Pancreas (tissue), 10 donors: ENCODE measurements around the gene RANBP2. TPM values are rescaled to one million over a fixed set of nuclear protein-coding genes. Genes with fewer than 3 reads are reported as not detected.

Experiments
- ATAC-seq, 4 donors: fragments of 200-7000 bp; cut with Tn5 transposase; one replicate each; pipeline versions ENCODE4 v1.8.0 to v1.9.1; 2020; ENCODE audit warnings: mild to moderate bottlenecking in 4 of 4, moderate library complexity in 4 of 4
- DNase-seq, 6 donors: peaks; one replicate each; pipeline ENCODE4 v3.0.0-alpha.2; 2020
- FAIRE-seq: peaks from 2 replicates; lab custom pipeline; 2012; peaks lifted over from hg19 to GRCh38; lab: Jason Lieb, UNC
- H3K27ac ChIP-seq, 4 donors: fragments of 200-600 bp; sonication (generic); 1 replicate in 3 of 4; 2 replicates in 1 of 4; pipeline versions ENCODE4 v1.5.0 to v1.8.0; 2020
- H3K27me3 ChIP-seq, 4 donors: fragments of 200-600 bp; one replicate each; pipeline ENCODE4 v1.8.0; 2021
- H3K36me3 ChIP-seq, 3 donors: fragments of 200-600 bp; sonication (generic) in 1 of 3; one replicate each; pipeline versions ENCODE4 v1.5.0 to v1.8.0; 2020 to 2021
- H3K4me1 ChIP-seq, 3 donors: fragments of 200-600 bp; one replicate each; pipeline ENCODE4 v1.8.0; 2021
- H3K4me3 ChIP-seq, 4 donors: fragments of 200-600 bp; sonication (generic) in 2 of 4; one replicate each; pipeline versions ENCODE4 v1.5.0 to v1.8.0; 2020 to 2021
- H3K9me3 ChIP-seq, 4 donors: fragments of 200-600 bp; one replicate each; pipeline ENCODE4 v1.8.0; 2021
- CTCF ChIP-seq, 4 donors: fragments of 200-600 bp; sonication (generic) in 3 of 4; IDR thresholded peaks; one replicate each; pipeline versions ENCODE4 v1.5.0 to v1.8.0; 2021; ENCODE audit warnings: antibody characterized with exemption in 4 of 4
- WGBS, 2 donors: extraction: QIAGEN DNeasy Blood & Tissue Kit; methylation state at CpG; one replicate each; pipeline ENCODE4 v1.1.7; 2013; 5-methylcytosine and 5-hydroxymethylcytosine counted together
- intact Hi-C, 3 donors: fragments of 100-400 bp; cut with DNase I; formaldehyde crosslinking; loops; one replicate each; pipeline versions ENCODE4 v1.11.1 to v1.14.2; 2022
- polyA plus RNA-seq, 2 donors: library from polyadenylated mRNA; stranded (reverse); fragments of 200-250 nt; gene quantifications; one replicate each; pipeline ENCODE4 v1.2.3, GENCODE V29; 2013
- total RNA-seq, 6 donors: library from RNA; stranded (reverse); fragmentation: NEBNext Ultra II Directional in 4 of 6; extraction: Animal tissue kit (Norgen Biotek cat#: 25700) in 4 of 6; gene quantifications; one replicate each; pipeline versions ENCODE4 v1.2.1 to v1.2.4, GENCODE V29; 2021 to 2023
- donor health status: healthy with polysubstance abuse.
- donor health status: DM: no; HTN: no; CAD: no; lungs with moderate emphysema.
- donor health status: DM: no; HTN: no; CAD: no.
- donor health status: control.
- donor health status: control.
- donor health status: Bipolar disorder and iron deficiency.
- donor health status: DM: yes; HTN: yes; CAD: no.
- donor health status: DM: no; HTN: no; CAD: no.
- donor health status: DM: no; HTN: no; CAD: no.
- donor health status: DM: yes; HTN: yes; CAD: no.

The RANBP2 gene
- total and polyA plus RNA-seq, 8 donors, result 8.4 to 53.5 (median 38.1) TPM

- Histone ChIP-seq H3K27me3 (no peaks in the 10 kb centered on the region), H3K9me3 (no peaks in the 10 kb centered on the region), H3K4me3 (no peak overlapping the region), H3K4me1 (no peaks in the 10 kb centered on the region), H3K27ac (no peak overlapping the region), H3K36me3 (no peaks in the 10 kb centered on the region)
- intact Hi-C loops, result no loop called here
- WGBS, 2 donors, result 90% methylated on average over 3 of the region's 3 CpGs
- ATAC-seq, result no peak
- no peak for DNase-seq
- no peak for FAIRE-seq
- no peak for TF ChIP-seq CTCF (IDR thresholded peaks at IDR 0.05)
Observed at GRCh38 chr2:108825736-108826135, 106.5 kb downstream of the RANBP2 start.

GRCh38 chr2:108829578-108830310 is 110.5 kb downstream of the RANBP2 start:
- DNase-seq, result no peak

GRCh38 chr2:108833219-108833618 is 113.9 kb downstream of the RANBP2 start:
- no peaks in the 10 kb centered on the region for H3K36me3 ChIP-seq
- no peaks in the 10 kb centered on the region for H3K9me3 ChIP-seq
- H3K27me3 ChIP-seq, result no peaks in the 10 kb centered on the region
- DNase-seq (no peak), ATAC-seq (no peak), FAIRE-seq (no peak)
- H3K4me3 ChIP-seq, result no peak overlapping the region
- intact Hi-C loops, result no loop called here
- TF ChIP-seq CTCF (IDR thresholded peaks at IDR 0.05), result no peak
- no peaks in the 10 kb centered on the region for H3K4me1 ChIP-seq
- H3K27ac ChIP-seq, result no peak overlapping the region

More at GRCh38 chr2:108829578-108830310, 110.5 kb downstream of the RANBP2 start:
- H3K9me3 ChIP-seq, result no peaks in the 10 kb centered on the region
- no peak for FAIRE-seq
- no peak overlapping the region for H3K4me3 ChIP-seq
- H3K4me1 ChIP-seq, result no peaks in the 10 kb centered on the region
- H3K27me3 ChIP-seq, result no peaks in the 10 kb centered on the region
- WGBS, 2 donors, result 94 to 95% methylated on average over 4 of the region's 4 CpGs
- no peak for TF ChIP-seq CTCF (IDR thresholded peaks at IDR 0.05)
- H3K36me3 ChIP-seq, result no peaks in the 10 kb centered on the region
- ATAC-seq, result no peak
- intact Hi-C loops, result no loop called here
- no peak overlapping the region for H3K27ac ChIP-seq

GRCh38 chr2:108834620-108835019 is 115.3 kb downstream of the RANBP2 start:
- no peak overlapping the region for H3K4me3 ChIP-seq
- no peaks in the 10 kb centered on the region for H3K36me3 ChIP-seq
- DNase-seq, result no peak
- no peaks in the 10 kb centered on the region for H3K27me3 ChIP-seq
- no peaks in the 10 kb centered on the region for H3K4me1 ChIP-seq
- H3K27ac ChIP-seq, result no peak overlapping the region
- intact Hi-C loops, result no loop called here
- ATAC-seq, result no peak
- 88 to 89% methylated on average over 3 of the region's 3 CpGs for WGBS, 2 donors
- H3K9me3 ChIP-seq, result no peaks in the 10 kb centered on the region
- no peak for FAIRE-seq
- no peak for TF ChIP-seq CTCF (IDR thresholded peaks at IDR 0.05)

- no peak for TF ChIP-seq CTCF (IDR thresholded peaks at IDR 0.05)
- Histone ChIP-seq H3K36me3 (no peaks in the 10 kb centered on the region), H3K4me3 (no peak overlapping the region), H3K27me3 (no peaks in the 10 kb centered on the region), H3K4me1 (no peaks in the 10 kb centered on the region), H3K9me3 (no peaks in the 10 kb centered on the region), H3K27ac (no peak overlapping the region)
- FAIRE-seq, result no peak
- no peak for ATAC-seq
- no peak for DNase-seq
- intact Hi-C loops, result no loop called here
- 93% methylated on average over 1 of the region's 1 CpG for WGBS, 2 donors
Observed at GRCh38 chr2:108835040-108835439, 115.8 kb downstream of the RANBP2 start.
